HEK293 (cell line): ENCODE measurements around the gene TRAPPC5.

Experiments
- CTCF ChIA-PET: fragments of 350-600 bp; formaldehyde crosslinking; extraction: SDS; loops from one replicate; lab custom pipeline; 2021; ENCODE audit warnings: antibody characterized with exemption; lab: Yijun Ruan, JAX
- POLR2A ChIA-PET: fragments of 300-600 bp; formaldehyde crosslinking; extraction: SDS; loops from one replicate; lab custom pipeline; 2020; ENCODE audit warnings: antibody characterized with exemption, inconsistent platforms; lab: Yijun Ruan, JAX
- H3K27ac ChIP-seq: fragments of 200-500 bp; sonication (Bioruptor generic); 2 replicates; pipeline ENCODE4 v1.5.1; 2014; ENCODE audit warnings: low read depth, low read length, control low read depth, inconsistent platforms; ENCODE audit errors: extremely low read depth
- H3K36me3 ChIP-seq, 2 experiments: fragments of 200-500 bp in 1 of 2; sonication (Bioruptor generic) in 1 of 2; 1 replicate in 1 of 2; 2 replicates in 1 of 2; pipeline ENCODE4 v1.5.1; 2014 to 2017; ENCODE audit warnings: inconsistent platforms in 2 of 2, low read length in 2 of 2; ENCODE audit not compliant: control insufficient read depth in 2 of 2, insufficient read depth in 1 of 2
- H3K4me1 ChIP-seq: fragments of 200-500 bp; sonication (Bioruptor generic); 2 replicates; pipeline ENCODE4 v1.5.1; 2014; ENCODE audit warnings: mild to moderate bottlenecking, low read length, inconsistent platforms; ENCODE audit not compliant: control insufficient read depth, insufficient read depth
- H3K4me3 ChIP-seq: 2 replicates; pipeline ENCODE4 v1.5.1; 2011; ENCODE audit warnings: low read depth, mild to moderate bottlenecking, control low read depth, low read length, moderate library complexity
- H3K9me3 ChIP-seq: fragments of 200-500 bp; sonication (Bioruptor generic); 2 replicates; pipeline ENCODE4 v1.5.1; 2014; ENCODE audit warnings: low read depth, low read length, inconsistent platforms; ENCODE audit not compliant: control insufficient read depth, insufficient read depth
- ELK4 ChIP-seq: IDR thresholded peaks from 2 replicates; pipeline ENCODE4 v1.6.1; 2011; ENCODE audit warnings: mild to moderate bottlenecking, low read depth, low read length, borderline replicate concordance
- FEZF1 ChIP-seq: fragments of 450-650 bp; formaldehyde crosslinking; IDR thresholded peaks from 2 replicates; pipeline ENCODE4 v1.5.1; 2016; ENCODE audit warnings: missing biosample characterization, missing genetic modification characterization
- GLIS1 ChIP-seq: fragments of 450-650 bp; formaldehyde crosslinking; IDR thresholded peaks from 2 replicates; pipeline ENCODE4 v1.5.1; 2016; ENCODE audit warnings: missing biosample characterization, missing genetic modification characterization
- HIC1 ChIP-seq: fragments of 450-650 bp; formaldehyde crosslinking; IDR thresholded peaks from 2 replicates; pipeline ENCODE4 v1.5.1; 2016; ENCODE audit warnings: missing biosample characterization, missing genetic modification characterization
- KLF10 ChIP-seq: fragments of 450-650 bp; IDR thresholded peaks from 2 replicates; pipeline ENCODE4 v1.5.1; 2018; ENCODE audit warnings: missing biosample characterization, mild to moderate bottlenecking, missing genetic modification characterization
- PRDM1 ChIP-seq: fragments of 450-650 bp; formaldehyde crosslinking; IDR thresholded peaks from 2 replicates; pipeline ENCODE4; 2016; ENCODE audit warnings: missing biosample characterization, missing genetic modification characterization
- PRDM4 ChIP-seq: fragments of 450-650 bp; formaldehyde crosslinking; IDR thresholded peaks from 2 replicates; pipeline ENCODE4 v1.5.1; 2017; ENCODE audit warnings: missing biosample characterization, missing genetic modification characterization
- SCRT1 ChIP-seq: fragments of 450-650 bp; formaldehyde crosslinking; IDR thresholded peaks from 2 replicates; pipeline ENCODE4 v1.5.1; 2016; ENCODE audit warnings: missing biosample characterization, missing genetic modification characterization, borderline replicate concordance
- SCRT2 ChIP-seq: fragments of 450-650 bp; formaldehyde crosslinking; IDR thresholded peaks from 2 replicates; pipeline ENCODE4 v1.5.1; 2016; ENCODE audit warnings: missing biosample characterization, missing genetic modification characterization
- TCF7L2 ChIP-seq: IDR thresholded peaks from 2 replicates; pipeline ENCODE4 v1.6.1; 2011; ENCODE audit warnings: low read depth, mild to moderate bottlenecking, inconsistent platforms, low read length, moderate library complexity, borderline replicate concordance
- YY2 ChIP-seq: fragments of 450-650 bp; formaldehyde crosslinking; IDR thresholded peaks from 2 replicates; pipeline ENCODE4 v1.5.1; 2016; ENCODE audit warnings: missing biosample characterization, missing genetic modification characterization
- ZFHX2 ChIP-seq: fragments of 450-650 bp; formaldehyde crosslinking; conservative IDR thresholded peaks from 2 replicates; pipeline ENCODE4 v1.5.1; 2016; ENCODE audit warnings: missing biosample characterization, missing genetic modification characterization
- ZNF18 ChIP-seq: fragments of 450-650 bp; formaldehyde crosslinking; IDR thresholded peaks from 2 replicates; pipeline ENCODE4 v1.5.1; 2016; ENCODE audit warnings: missing biosample characterization, missing genetic modification characterization
- ZNF19 ChIP-seq: fragments of 450-650 bp; formaldehyde crosslinking; IDR thresholded peaks from 2 replicates; pipeline ENCODE4; 2016; ENCODE audit warnings: missing biosample characterization, missing genetic modification characterization, low read depth
- ZNF513 ChIP-seq: fragments of 450-650 bp; IDR thresholded peaks from 2 replicates; pipeline ENCODE4 v1.5.1; 2018; ENCODE audit warnings: missing biosample characterization, missing genetic modification characterization
- ZNF530 ChIP-seq: fragments of 450-650 bp; formaldehyde crosslinking; IDR thresholded peaks from 2 replicates; pipeline ENCODE4 v1.5.1; 2016; ENCODE audit warnings: low read depth, missing biosample characterization, missing genetic modification characterization
- ZNF544 ChIP-seq: fragments of 450-650 bp; formaldehyde crosslinking; IDR thresholded peaks from 2 replicates; pipeline ENCODE4 v1.5.0; 2017; ENCODE audit warnings: missing biosample characterization, missing genetic modification characterization
- ZNF555 ChIP-seq: fragments of 450-650 bp; formaldehyde crosslinking; conservative IDR thresholded peaks from 2 replicates; pipeline ENCODE4 v1.5.1; 2017; ENCODE audit warnings: missing biosample characterization, mild to moderate bottlenecking, missing genetic modification characterization, inconsistent platforms
- ZNF623 ChIP-seq: fragments of 450-650 bp; formaldehyde crosslinking; IDR thresholded peaks from 2 replicates; pipeline ENCODE4 v1.5.1; 2016; ENCODE audit warnings: missing biosample characterization, missing genetic modification characterization
- ZNF701 ChIP-seq: fragments of 450-650 bp; formaldehyde crosslinking; IDR thresholded peaks from 2 replicates; pipeline ENCODE4 v1.5.1; 2016; ENCODE audit warnings: missing biosample characterization, missing genetic modification characterization
- ZNF747 ChIP-seq: fragments of 450-650 bp; formaldehyde crosslinking; IDR thresholded peaks from 2 replicates; pipeline ENCODE4 v1.5.1; 2016; ENCODE audit warnings: missing biosample characterization, missing genetic modification characterization
- ZNF776 ChIP-seq: fragments of 450-650 bp; formaldehyde crosslinking; IDR thresholded peaks from 2 replicates; pipeline ENCODE4 v1.5.0; 2017; ENCODE audit warnings: missing biosample characterization, missing genetic modification characterization, borderline replicate concordance
- ZSCAN30 ChIP-seq: fragments of 450-650 bp; IDR thresholded peaks from 2 replicates; pipeline ENCODE4 v1.5.1; 2018; ENCODE audit warnings: missing biosample characterization, mild to moderate bottlenecking, missing genetic modification characterization, moderate library complexity
- TF ChIP-seq, protein P1 (sequence below): fragments of 450-650 bp; formaldehyde crosslinking; IDR thresholded peaks from 2 replicates; pipeline ENCODE4 v1.5.1; 2016; ENCODE audit warnings: missing biosample characterization, missing genetic modification characterization, low read depth

Gene TRAPPC5

GRCh38 chr19:7669641-7670040, 11.0 kb upstream of the TRAPPC5 start:
- Histone ChIP-seq H3K4me3 (no peak overlapping the region), H3K27ac (no peak overlapping the region), H3K4me1 (no peaks in the 10 kb centered on the region), H3K9me3 (no peaks in the 10 kb centered on the region), H3K36me3 (no peaks in the 10 kb centered on the region)
- POLR2A ChIA-PET = interaction anchor here (0.6 to 1.1 kb wide), 2 partner anchors 11 kb away, joined by 4 read pairs; partner anchors contain the start of gene TRAPPC5
- CTCF ChIA-PET = interaction anchor here (0.6 to 1.4 kb wide), 3 partner anchors 11 to 315 kb away, joined by 3 to 5 read pairs (median 3); partner anchors contain the start of gene TRAPPC5
- no peak for TF ChIP-seq ZNF530
- no peak for TF ChIP-seq ZNF555 (tag by site-specific recombination)
- TF ChIP-seq ZNF18 (tag by site-specific recombination) = no peak
- TF ChIP-seq ZNF747 = no peak
- TF ChIP-seq FEZF1 = no peak
- TF ChIP-seq ELK4 = no peak
- TF ChIP-seq TCF7L2 = no peak
- no peak for TF ChIP-seq YY2 (tag by site-specific recombination)
- no peak for TF ChIP-seq HIC1
- TF ChIP-seq ZNF544 (tag by site-specific recombination) = no peak
- TF ChIP-seq ZSCAN30 (tag by site-specific recombination) = no peak

- Histone ChIP-seq H3K4me3 (peak overlapping the region; percentile 20), H3K9me3 (no peaks in the 10 kb centered on the region), H3K4me1 (no peaks in the 10 kb centered on the region), H3K27ac (no peak overlapping the region), H3K36me3 (no peaks in the 10 kb centered on the region)
- POLR2A ChIA-PET = interaction anchor here (0.6 kb wide), 1 partner anchor 11 kb away, joined by 4 read pairs; no protein-coding TSS in a partner anchor
- CTCF ChIA-PET = interaction anchor here (0.6 to 1.5 kb wide), 4 partner anchors 10 to 316 kb away, joined by 3 to 6 read pairs (median 4); partner anchors contain the start of gene TRAPPC5
- TF ChIP-seq ZNF530 (no peak), ZNF513 (tag by site-specific recombination) (peak; percentile 64), ZNF701 (tag by site-specific recombination) (no peak), SCRT2 (tag by site-specific recombination) (peak; percentile 65; the same call in 1 of the 2 replicates), KLF10 (tag by site-specific recombination) (no peak), GLIS1 (no peak), SCRT1 (no peak), ZNF19 (no peak), ZNF623 (no peak), PRDM4 (tag by site-specific recombination) (no peak), PRDM1 (no peak), ZFHX2 (tag by site-specific recombination) (0 out of 2 replicates have a peak, but pooled peaks have one; percentile 19), ZNF776 (tag by site-specific recombination) (no peak)
- TF ChIP-seq, protein P1, sequence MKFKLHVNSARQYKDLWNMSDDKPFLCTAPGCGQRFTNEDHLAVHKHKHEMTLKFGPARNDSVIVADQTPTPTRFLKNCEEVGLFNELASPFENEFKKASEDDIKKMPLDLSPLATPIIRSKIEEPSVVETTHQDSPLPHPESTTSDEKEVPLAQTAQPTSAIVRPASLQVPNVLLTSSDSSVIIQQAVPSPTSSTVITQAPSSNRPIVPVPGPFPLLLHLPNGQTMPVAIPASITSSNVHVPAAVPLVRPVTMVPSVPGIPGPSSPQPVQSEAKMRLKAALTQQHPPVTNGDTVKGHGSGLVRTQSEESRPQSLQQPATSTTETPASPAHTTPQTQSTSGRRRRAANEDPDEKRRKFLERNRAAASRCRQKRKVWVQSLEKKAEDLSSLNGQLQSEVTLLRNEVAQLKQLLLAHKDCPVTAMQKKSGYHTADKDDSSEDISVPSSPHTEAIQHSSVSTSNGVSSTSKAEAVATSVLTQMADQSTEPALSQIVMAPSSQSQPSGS (tag by site-specific recombination) = no peak
Measured at GRCh38 chr19:7670150-7670783, 10.4 kb upstream of the TRAPPC5 start.
